SK-N-MC (cell line): Measurements from ENCODE around the gene ZNF565.

ENCODE experiments used
- DNase-seq: peaks from one replicate; pipeline ENCODE4 v3.0.0-alpha.2; 2011; ENCODE audit warnings: low read depth, low spot score
- H3K27ac ChIP-seq: fragments of 200-600 bp; sonication (generic); 2 replicates; pipeline ENCODE4 v1.5.1; 2016; ENCODE audit warnings: mixed run types
- H3K36me3 ChIP-seq: fragments of 200-600 bp; sonication (generic); 2 replicates; pipeline ENCODE4 v1.6.1; 2017; ENCODE audit warnings: antibody characterized with exemption, low read length, mixed read lengths; ENCODE audit not compliant: insufficient read depth
- H3K4me3 ChIP-seq: fragments of 200-600 bp; sonication (generic); 2 replicates; pipeline ENCODE4 v1.5.1; 2016
- H3K9ac ChIP-seq: fragments of 200-600 bp; sonication (generic); 2 replicates; pipeline ENCODE4 v1.8.0; 2017; ENCODE audit warnings: mixed run types, mixed read lengths; ENCODE audit not compliant: insufficient read length
- H3K9me3 ChIP-seq: fragments of 200-600 bp; sonication (generic); 2 replicates; pipeline ENCODE4 v1.6.1; 2017; ENCODE audit warnings: low read depth, mild to moderate bottlenecking, antibody characterized with exemption, low read length, moderate library complexity, mixed read lengths
- EZH2 ChIP-seq: fragments of 200-600 bp; sonication (generic); IDR thresholded peaks from one replicate; pipeline ENCODE4 v1.6.1; 2017; ENCODE audit warnings: antibody characterized with exemption
- FOXP2 ChIP-seq: optimal IDR thresholded peaks from 2 replicates; pipeline ENCODE3; 2011; ENCODE audit warnings: mild to moderate bottlenecking, moderate library complexity; ENCODE audit not compliant: insufficient read depth; ENCODE audit errors: extremely low read length, control extremely low read depth
- POLR2AphosphoS5 ChIP-seq: IDR thresholded peaks from 2 replicates; pipeline ENCODE4 v1.6.1; 2012; ENCODE audit warnings: mild to moderate bottlenecking, low read depth, low read length, borderline replicate concordance

The ZNF565 gene

DNA sequence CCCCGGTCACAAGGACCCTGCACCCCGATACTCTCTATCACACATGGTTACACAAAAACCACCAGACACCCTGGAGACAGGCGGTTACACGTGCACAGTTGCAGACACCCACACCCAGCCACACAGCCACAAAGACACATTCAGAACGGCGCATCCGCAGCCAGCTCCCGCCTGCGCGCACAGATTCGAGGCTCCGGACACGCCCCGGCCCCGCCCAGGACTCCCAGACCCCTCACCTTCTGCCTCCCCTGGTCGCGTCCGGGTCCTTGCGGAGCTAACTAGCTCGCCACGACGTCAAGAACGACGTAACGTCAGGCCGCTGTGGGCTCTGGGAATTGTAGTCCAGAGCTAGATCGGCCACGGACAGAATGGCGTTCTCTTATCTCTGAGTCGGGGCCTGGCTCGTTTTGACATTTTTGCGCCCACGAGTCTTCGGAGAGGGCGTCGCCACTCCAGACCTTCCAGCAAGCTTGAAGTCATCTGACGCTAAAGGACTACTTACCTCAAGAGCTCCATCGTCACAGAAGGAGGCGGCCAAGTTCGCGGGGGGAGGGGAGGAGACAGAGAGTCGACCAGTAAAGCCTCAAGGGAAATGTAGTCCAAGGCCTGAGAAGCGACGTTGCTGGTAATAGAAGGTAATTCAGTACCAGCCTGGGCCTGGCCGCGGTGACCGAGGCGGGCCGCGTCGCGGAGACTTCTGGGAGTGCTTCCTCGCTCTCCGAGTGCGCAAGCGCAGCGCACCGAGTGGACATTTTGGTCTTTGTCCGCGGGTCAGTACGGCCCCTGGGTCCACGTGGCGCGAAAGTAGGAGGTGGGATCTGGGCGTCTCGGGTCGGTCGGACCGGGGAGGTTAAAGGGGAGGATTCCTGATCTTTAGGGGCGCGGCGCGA is at the start of gene ZNF565, which contains the start of gene ZNF146:
Gene ZNF565, minus strand, starts transcription at position 280 of the 890 bp plus-strand sequence. CDS start 12,680 bp downstream, outside the sequence.
Gene ZNF146, plus strand, starts transcription at position 721 of the 890 bp plus-strand sequence. CDS start 21,335 bp downstream, outside the sequence.
- Histone ChIP-seq H3K4me3 (peak within 1 kb of the TSS; percentile 100), H3K36me3 (peaks cover 34% of the 10 kb centered on the region), H3K27ac (peak within 1 kb of the TSS; percentile 93), H3K9me3 (peaks cover 9% of the 10 kb centered on the region; the same call in 1 of the 2 replicates), H3K9ac (peak within 1 kb of the TSS; percentile 100)
- TF ChIP-seq FOXP2 (peak; percentile 33), POLR2AphosphoS5 (peak; percentile 96), EZH2 (no peak)
- peak; percentile 91 for DNase-seq

DNA sequence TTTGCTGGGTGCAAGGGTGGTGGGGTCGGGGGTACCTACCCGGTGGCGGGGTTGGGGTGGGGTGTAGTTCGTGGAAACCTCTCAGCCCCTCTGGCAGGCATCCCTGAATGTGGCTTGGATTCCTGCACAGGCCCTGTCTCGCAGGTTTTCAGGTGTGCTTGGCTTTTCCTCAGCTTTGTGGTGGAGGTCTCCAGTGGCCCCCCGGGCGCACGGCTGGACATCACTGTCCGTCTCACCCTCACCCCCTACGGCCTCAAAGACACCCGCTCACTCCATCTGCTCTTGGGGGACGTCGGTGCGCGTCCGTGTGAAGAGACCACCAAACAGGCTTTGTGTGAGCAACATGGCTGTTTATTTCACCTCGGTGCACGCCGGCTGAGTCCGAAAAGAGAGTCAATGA is 44.7 kb upstream of the ZNF565 start:
- no peak for DNase-seq
- no peak overlapping the region for H3K9ac ChIP-seq
- H3K36me3 ChIP-seq: no peaks in the 10 kb centered on the region
- no peak overlapping the region for H3K4me3 ChIP-seq
- no peak for TF ChIP-seq FOXP2
- TF ChIP-seq EZH2: no peak
- TF ChIP-seq POLR2AphosphoS5: no peak
- no peaks in the 10 kb centered on the region for H3K9me3 ChIP-seq
- no peak overlapping the region for H3K27ac ChIP-seq

DNA sequence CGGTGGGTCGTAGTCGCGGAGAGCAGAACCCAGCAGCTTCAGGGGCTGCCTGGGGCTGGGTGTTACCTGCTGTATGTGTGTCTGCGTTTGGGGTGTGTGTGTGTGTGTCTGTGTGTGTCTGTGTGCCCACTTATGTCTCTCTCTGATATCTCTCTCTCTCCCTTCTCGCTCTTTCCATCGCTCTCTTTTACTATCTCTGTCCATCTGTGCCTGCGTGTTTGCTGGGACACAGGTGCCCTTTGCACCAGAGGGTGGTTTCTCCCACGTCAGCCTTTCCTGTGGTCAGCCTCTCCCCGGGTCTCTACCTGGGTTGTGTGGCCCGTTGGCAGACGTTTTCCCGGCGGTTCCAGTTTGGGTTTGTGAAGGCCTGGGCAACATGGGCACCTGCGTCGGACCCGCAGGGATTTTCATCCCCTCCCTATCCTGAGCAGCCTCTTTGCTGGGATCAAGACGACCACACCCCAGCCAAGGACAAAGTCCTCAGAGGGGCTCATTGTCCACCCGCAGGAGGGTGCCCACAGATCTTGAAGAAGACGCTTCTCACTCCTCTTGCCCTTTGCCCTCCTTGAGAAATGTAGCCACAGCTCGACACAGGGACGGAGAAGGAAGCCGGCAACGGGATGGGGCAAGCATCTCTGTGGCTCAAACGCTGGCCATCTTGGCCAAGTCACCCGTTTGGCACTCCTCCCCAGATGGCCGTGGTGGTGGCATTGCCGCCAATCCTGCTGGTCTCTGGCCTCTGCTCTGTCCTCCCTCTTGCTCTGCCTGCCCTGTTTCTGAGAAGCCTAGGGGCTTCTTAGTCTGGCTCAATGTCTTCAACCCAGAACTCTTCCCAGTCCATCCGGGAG is 43.8 kb upstream of the ZNF565 start:
- TF ChIP-seq FOXP2 (no peak), POLR2AphosphoS5 (no peak), EZH2 (no peak)
- no peak for DNase-seq
- no peak overlapping the region for H3K4me3 ChIP-seq
- no peak overlapping the region for H3K9ac ChIP-seq
- no peak overlapping the region for H3K27ac ChIP-seq
- no peaks in the 10 kb centered on the region for H3K36me3 ChIP-seq
- no peaks in the 10 kb centered on the region for H3K9me3 ChIP-seq

DNA sequence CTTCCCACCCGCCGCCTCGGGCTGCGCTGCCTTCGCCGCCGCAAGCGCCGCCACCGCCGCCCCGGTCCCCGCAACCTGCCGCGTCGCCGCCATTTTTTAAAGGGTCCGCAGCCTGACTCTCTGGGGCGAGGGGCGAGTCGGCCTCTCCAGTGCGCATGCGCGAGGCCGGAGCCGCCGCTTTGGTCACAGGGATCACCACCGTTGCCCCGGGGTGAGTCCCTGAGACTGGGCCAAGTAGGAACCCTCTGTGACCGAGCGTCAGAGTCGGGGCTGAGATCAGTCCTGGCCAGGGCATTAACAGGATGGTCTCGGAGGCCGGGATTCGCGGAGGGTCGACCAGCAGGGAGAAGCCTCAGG is 43.0 kb upstream of the ZNF565 start:
- no peak for DNase-seq

DNA sequence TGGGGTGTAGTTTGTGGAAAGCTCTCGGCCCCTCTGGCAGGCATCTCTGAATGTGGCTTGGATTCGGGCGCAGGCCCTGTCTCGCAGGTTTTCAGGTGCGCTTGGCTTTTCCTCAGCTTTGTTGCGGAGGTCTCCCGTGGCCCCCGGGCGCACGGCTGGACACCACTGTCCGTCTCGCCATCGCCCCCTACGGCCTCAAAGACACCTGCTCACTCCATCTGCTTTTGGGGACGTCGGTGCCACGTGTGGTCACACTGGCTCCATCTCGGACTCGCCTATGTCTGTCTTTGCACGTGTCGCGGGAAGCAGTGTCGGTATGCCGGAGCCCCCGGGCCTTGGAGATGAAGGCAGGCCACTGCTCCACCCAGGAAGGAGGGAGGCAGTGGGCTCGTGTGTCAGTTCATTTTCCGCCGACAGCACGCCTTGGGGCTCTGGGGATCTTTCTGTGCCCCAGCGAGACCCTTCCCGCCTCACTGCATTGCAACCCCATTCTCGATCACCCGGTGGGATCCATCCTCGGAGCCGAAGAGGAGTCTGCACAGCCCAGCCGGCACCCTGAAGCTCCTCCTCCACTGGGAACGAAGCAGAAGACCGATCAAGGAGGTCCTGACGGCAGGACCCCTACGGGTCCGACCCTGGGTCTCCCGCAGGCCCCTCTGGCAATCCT is 42.5 kb upstream of the ZNF565 start:
- TF ChIP-seq EZH2 (no peak), FOXP2 (no peak)
- H3K9ac ChIP-seq: no peak overlapping the region
- H3K4me3 ChIP-seq: no peak overlapping the region
- no peak for DNase-seq
- H3K27ac ChIP-seq: no peak overlapping the region
- H3K9me3 ChIP-seq: no peaks in the 10 kb centered on the region
- H3K36me3 ChIP-seq: no peaks in the 10 kb centered on the region

More for the DNA sequence above, 43.0 kb upstream of the ZNF565 start:
- H3K4me3 ChIP-seq: no peak overlapping the region
- TF ChIP-seq POLR2AphosphoS5 (no peak), EZH2 (no peak), FOXP2 (no peak)
- H3K27ac ChIP-seq: no peak overlapping the region
- H3K9ac ChIP-seq: no peak overlapping the region
- H3K36me3 ChIP-seq: no peaks in the 10 kb centered on the region
- no peaks in the 10 kb centered on the region for H3K9me3 ChIP-seq

DNA sequence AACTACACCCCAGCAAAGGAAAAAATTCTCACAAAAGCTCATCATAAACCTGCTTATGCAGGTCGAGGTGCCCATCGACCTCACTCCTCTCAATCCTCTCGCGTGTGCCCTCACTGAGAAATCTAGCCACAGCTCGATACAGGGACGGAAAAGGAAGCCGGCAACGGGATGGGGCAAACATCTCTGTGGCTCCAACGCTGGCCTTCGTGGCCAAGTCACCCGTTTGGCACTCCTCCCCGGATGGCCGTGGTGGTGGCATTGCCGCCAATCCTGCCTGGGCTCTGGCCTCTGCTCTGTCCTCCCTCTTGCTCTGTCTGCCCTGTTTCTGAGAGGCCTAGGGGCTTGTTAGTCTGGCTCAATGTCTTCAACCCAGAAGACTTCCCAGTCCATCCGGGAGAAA is 41.6 kb upstream of the ZNF565 start:
- no peaks in the 10 kb centered on the region for H3K9me3 ChIP-seq
- no peak for DNase-seq

DNA sequence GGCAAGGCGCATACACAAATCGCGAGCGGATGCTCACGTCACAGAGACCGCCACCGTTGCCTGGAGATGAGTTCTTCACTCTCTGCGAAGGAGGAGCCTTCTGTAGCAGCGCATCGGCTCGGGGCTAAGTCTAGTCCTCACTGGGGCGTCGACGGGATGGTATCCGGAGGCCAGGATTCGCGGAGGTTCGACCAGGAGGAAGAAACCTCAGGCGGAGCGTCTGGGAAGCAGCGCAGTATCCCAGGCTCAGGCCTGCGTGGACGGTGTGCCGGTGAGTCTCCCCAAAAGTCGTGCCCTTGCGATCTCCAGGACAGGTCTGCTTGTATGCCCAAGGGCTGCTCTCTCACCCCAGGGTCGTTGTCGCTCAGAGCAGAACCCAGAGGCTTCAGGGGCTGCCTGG is 40.9 kb upstream of the ZNF565 start:
- TF ChIP-seq FOXP2 (no peak), EZH2 (no peak), POLR2AphosphoS5 (no peak)
- no peak for DNase-seq
- Histone ChIP-seq H3K36me3 (no peaks in the 10 kb centered on the region), H3K27ac (no peak overlapping the region), H3K9me3 (no peaks in the 10 kb centered on the region), H3K4me3 (no peak overlapping the region), H3K9ac (no peak overlapping the region)

More for the DNA sequence above, 41.6 kb upstream of the ZNF565 start:
- H3K9ac ChIP-seq: no peak overlapping the region
- no peak overlapping the region for H3K27ac ChIP-seq
- H3K36me3 ChIP-seq: no peaks in the 10 kb centered on the region
- no peak overlapping the region for H3K4me3 ChIP-seq
- TF ChIP-seq EZH2 (no peak), FOXP2 (no peak)

DNA sequence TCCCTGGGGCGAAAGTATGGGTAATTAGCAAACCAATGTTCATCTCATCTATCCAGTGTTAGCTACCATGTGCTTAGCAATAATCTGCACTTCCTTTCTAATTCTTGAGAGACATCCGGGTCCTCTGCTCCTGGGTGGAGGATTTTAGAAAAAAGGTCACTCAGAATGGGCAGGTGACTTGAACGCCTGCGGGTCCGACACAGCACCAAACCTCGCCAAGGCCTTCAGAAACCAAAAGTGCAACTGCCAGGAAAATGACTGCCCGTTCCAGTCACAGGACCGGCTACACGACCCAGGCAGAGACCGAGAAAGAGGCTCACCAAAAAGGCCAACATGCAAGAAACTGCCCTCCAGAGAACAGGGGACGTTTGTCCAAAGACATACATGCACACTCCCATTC is 40.4 kb upstream of the ZNF565 start:
- no peak overlapping the region for H3K27ac ChIP-seq
- no peaks in the 10 kb centered on the region for H3K9me3 ChIP-seq
- H3K36me3 ChIP-seq: no peaks in the 10 kb centered on the region
- H3K4me3 ChIP-seq: no peak overlapping the region
- DNase-seq: no peak
- H3K9ac ChIP-seq: no peak overlapping the region
- TF ChIP-seq FOXP2 (no peak), POLR2AphosphoS5 (no peak), EZH2 (no peak)
